D721Med (cell line): Measurements from ENCODE around the gene EPB41L2.

Experiments used
- DNase-seq: peaks from one replicate; pipeline ENCODE4 v3.0.0; 2011; ENCODE audit warnings: low spot score; ENCODE audit not compliant: insufficient read length
- FAIRE-seq: peaks from 2 replicates; lab custom pipeline; 2011; peaks lifted over from hg19 to GRCh38; lab: Jason Lieb, UNC
- TF ChIP-seq, protein P1 (sequence below): IDR thresholded peaks from 2 replicates; pipeline ENCODE4 v1.5.1; 2012; ENCODE audit warnings: mild to moderate bottlenecking, control low read depth; ENCODE audit not compliant: insufficient read depth; ENCODE audit errors: missing control alignments

EPB41L2 gene

DNA sequence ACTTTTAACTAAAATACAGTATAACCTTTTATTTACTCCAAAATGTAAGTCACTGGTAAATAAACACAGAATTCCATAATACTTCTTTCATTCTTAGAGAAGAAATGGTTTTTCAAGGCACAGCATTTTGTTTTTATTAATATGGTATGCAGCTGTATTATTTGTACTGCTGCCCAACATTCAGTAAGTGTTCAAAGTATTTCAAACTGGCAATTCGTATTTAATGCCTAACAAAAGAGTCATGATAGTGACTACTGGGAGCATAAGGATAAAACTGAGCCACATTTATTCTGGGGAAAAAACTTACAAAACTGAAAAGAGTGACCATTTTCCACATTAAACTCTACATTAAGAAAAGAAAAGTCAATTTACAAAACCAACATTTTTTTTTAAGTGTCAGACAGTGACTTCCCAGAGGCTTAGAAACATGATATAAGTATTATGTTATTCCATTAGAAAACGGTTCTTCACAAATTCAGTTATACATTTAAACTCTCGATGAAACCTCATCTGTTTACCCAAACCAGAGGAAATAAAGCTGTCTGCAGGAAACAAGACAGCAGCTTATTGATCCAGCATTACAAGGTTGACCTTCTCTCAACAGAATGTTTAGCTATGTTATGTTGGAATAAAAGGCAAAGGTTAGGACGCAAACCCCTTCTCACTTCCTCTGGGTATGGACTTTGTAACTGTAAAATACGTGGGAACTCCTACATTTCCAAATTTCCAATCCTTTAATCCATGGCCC, 24.3 kb downstream of the EPB41L2 start:
- TF ChIP-seq, protein P1, sequence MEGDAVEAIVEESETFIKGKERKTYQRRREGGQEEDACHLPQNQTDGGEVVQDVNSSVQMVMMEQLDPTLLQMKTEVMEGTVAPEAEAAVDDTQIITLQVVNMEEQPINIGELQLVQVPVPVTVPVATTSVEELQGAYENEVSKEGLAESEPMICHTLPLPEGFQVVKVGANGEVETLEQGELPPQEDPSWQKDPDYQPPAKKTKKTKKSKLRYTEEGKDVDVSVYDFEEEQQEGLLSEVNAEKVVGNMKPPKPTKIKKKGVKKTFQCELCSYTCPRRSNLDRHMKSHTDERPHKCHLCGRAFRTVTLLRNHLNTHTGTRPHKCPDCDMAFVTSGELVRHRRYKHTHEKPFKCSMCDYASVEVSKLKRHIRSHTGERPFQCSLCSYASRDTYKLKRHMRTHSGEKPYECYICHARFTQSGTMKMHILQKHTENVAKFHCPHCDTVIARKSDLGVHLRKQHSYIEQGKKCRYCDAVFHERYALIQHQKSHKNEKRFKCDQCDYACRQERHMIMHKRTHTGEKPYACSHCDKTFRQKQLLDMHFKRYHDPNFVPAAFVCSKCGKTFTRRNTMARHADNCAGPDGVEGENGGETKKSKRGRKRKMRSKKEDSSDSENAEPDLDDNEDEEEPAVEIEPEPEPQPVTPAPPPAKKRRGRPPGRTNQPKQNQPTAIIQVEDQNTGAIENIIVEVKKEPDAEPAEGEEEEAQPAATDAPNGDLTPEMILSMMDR: no peak
- FAIRE-seq (peak; percentile 16), DNase-seq (no peak)

DNA sequence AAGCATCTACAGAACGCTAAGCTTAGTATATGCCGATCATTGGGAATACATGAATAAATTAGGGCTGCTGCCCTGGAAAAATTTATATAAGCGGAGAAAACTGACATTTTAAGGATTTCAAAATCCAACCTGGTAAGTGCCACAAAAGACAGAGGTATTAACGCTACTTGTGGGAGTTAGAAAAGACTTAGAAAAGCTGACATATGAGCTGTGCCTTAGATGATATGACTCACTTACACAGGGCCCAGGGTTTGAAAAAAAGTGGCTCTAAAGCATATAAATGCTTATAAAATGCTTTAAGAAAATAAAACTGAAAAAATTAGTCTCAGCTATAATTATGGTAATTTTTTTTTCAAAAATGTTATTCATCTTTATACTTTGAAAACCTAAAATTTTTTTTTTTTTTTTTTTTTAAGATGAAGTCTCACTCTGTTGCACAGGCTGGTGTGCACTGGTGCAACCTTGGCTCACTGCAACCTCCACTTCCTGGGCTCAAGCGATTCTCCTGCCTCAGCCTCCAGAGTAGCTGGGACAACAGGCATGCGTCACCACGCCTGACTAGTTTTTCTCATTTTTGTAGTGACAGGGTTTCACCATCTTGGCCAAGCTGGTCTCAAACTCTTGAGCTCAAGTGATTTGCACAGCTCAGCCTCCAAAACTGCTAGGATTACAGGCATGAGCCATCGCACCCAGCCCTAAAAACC, 25.7 kb downstream of the EPB41L2 start:
- TF ChIP-seq, protein P1: no peak
- DNase-seq (no peak), FAIRE-seq (no peak)

DNA sequence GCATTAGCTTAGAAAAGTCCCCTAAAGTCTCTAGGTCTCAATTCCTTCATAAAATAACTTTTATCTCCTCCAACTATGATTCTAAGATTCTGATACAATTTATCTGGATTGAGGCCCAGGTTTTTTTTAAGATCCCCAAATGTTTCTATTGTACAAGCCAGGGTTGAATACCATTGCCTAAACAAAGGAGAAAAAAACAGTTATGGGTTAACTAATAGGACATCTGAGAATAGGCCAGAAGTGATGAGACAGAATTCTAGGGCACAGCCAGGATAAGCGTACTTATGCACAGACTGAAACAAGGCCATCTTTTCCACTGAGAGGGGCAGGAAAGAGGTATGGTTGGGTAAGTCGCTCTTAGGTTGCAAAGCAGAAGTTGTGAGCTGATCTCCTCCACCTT, 26.4 kb downstream of the EPB41L2 start:
- DNase-seq: no peak
- FAIRE-seq: no peak
- TF ChIP-seq, protein P1: no peak

DNA sequence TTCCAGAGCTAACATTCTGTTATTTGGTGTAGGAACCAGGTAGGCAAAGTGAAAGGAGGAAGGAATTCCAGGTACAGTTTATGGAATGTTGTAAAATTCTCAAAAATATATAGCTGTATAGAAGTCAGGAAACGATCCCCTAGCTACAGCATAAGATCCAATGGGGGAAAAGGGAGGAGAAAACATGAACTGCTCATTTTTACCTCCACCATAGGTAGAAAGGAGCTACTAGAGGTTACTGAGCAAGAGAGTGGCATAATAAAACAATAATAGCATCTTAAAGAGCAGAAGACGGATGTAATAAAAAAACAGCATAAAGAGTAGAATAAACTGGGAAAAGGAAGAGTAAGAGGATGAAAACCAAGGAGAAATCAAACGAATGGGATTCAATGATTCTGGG, 26.9 kb downstream of the EPB41L2 start:
- FAIRE-seq (no peak), DNase-seq (no peak)
- TF ChIP-seq, protein P1: no peak

DNA sequence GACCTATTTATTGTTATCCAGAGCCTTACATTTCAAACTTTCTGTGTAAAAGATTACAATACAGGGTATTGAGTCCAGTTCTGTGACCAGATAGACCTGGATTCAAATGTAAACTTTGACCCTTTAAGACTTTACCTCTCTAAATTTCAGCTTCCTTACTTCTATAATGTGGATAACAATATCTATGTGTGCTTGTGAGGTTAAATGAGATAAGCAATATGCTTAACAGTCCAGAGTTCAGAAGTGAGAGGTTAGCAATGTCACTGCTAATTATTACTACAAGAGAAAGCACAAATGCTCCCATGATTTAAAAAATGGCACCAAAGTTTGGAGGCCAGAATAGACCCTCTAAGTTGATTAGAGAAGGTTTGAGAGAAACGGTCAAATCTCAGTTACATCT, 27.5 kb downstream of the EPB41L2 start:
- DNase-seq: no peak
- FAIRE-seq: peak; percentile 58

DNA sequence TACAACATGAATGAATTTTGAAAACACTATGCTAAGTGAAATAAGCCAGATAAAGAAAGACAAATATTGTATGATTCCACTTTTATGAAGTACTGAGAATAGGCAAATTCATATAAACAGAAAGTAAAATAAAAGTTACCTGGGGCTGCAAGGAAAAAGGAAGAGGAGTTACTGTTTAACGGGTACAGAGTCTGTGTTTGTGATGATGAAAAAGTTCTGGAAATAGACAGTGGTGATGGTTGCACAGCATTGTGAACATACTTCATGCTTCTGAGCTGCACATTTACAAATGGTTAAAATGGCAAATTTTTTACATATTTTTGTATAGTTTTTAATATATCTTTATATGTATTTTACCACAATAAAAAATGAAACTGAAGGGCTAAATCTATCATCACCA, 29.4 kb downstream of the EPB41L2 start:
- DNase-seq (no peak), FAIRE-seq (no peak)
- TF ChIP-seq, protein P1: no peak

More for the DNA sequence above, 27.5 kb downstream of the EPB41L2 start:
- TF ChIP-seq, protein P1: no peak
